NB4 (cell line): ENCODE data around the gene RFX2.

ENCODE experiments used
- POLR2A ChIP-seq: IDR thresholded peaks from 2 replicates; pipeline ENCODE4 v1.6.1; 2011; ENCODE audit warnings: mild to moderate bottlenecking; ENCODE audit not compliant: insufficient read length; ENCODE audit errors: extremely low read depth
- TF ChIP-seq, protein P1 (sequence below): IDR thresholded peaks from one replicate; pipeline ENCODE4 v1.5.1; 2012; ENCODE audit warnings: low read depth, low read length
- TF ChIP-seq, protein P2 (sequence below): IDR thresholded peaks from 2 replicates; pipeline ENCODE4 v1.6.1; 2011; ENCODE audit warnings: low read depth, low read length

DNA sequence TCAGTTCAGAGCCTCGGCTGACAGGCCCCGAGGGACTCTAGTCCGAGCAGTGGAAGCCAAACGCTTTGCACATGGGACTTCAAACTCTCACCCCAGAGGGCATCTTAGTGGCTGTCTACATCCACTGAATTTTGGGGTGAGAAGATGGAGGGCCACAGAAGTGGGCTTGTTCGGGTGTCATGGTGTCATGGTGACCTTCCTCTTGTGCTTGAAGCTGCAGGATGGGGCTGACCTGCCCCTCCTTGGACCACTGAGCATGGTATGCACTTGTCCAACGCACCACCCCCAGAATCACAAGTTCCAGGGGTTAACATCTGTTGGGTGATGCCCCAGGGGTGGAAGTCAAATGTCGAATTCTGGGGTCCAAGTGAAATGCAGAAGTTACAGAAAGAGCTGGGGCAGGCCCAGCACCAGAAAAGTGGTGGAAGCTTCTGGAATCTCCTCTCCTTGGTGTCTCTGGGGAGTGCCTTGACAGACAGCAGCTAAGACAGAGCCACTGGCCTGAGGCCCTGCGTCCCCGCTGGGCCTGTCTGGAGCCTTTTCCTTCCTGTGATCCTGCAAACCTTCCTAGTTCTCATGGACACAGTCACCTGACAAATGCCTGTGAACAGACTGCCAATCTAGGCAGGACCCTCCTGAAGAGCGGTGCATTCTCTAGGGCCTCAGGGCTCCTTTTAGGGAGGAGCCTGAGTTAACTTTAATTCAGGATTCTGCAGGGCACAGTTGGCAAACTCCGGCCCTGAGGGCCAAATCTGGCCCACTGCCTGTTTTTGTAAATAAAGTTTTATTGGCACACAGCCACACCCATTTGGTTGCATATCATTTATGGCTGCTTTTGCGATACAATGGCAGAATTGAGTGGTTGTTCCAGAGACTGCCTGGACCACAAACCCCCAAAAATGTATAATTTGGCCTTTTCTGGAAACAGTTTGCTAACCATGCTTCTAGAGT, 67.2 kb downstream of the RFX2 start:
- TF ChIP-seq POLR2A, result no peak
- TF ChIP-seq, protein P1, sequence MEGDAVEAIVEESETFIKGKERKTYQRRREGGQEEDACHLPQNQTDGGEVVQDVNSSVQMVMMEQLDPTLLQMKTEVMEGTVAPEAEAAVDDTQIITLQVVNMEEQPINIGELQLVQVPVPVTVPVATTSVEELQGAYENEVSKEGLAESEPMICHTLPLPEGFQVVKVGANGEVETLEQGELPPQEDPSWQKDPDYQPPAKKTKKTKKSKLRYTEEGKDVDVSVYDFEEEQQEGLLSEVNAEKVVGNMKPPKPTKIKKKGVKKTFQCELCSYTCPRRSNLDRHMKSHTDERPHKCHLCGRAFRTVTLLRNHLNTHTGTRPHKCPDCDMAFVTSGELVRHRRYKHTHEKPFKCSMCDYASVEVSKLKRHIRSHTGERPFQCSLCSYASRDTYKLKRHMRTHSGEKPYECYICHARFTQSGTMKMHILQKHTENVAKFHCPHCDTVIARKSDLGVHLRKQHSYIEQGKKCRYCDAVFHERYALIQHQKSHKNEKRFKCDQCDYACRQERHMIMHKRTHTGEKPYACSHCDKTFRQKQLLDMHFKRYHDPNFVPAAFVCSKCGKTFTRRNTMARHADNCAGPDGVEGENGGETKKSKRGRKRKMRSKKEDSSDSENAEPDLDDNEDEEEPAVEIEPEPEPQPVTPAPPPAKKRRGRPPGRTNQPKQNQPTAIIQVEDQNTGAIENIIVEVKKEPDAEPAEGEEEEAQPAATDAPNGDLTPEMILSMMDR, result no peak
- TF ChIP-seq, protein P2, sequence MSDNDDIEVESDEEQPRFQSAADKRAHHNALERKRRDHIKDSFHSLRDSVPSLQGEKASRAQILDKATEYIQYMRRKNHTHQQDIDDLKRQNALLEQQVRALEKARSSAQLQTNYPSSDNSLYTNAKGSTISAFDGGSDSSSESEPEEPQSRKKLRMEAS, result no peak
